ENCODE results near the gene EML4. TPM values are rescaled to one million over a fixed set of nuclear protein-coding genes. Genes with fewer than 3 reads are reported as not detected.

Gene EML4
- total and polyA plus RNA-seq, 9 of the 15 experiments (the other 6 are each of a cell fraction or from before 2014, with no cell fraction given) = 14.7 to 48.3 (median 36.5) TPM

GRCh38 chr2:42168459-42169099 lies 574 bp upstream of the EML4 start:
- Histone ChIP-seq H3K36me3 (ENCODE audit: control insufficient read depth, insufficient read depth, low read length) (no peaks in the 10 kb centered on the region; the same call in 2 of the 3 replicates), H3K79me2 (ENCODE audit: control insufficient read depth, insufficient read depth, low read length) (peaks cover 36% of the 10 kb centered on the region), H3K9ac (ENCODE audit: insufficient read depth in 1 of 2, low read depth in 2 of 2, low read length in 2 of 2) (peak overlapping the region; percentile 46 to 73; a peak in 2 of 4 replicates), H3K4me1 (replicated peaks in 1 of 2; ENCODE audit: control insufficient read depth in 2 of 2, insufficient read depth in 2 of 2, low read length in 2 of 2) (peaks cover 12 to 22% of the 10 kb centered on the region in 2 experiments; a peak in 4 of 5 replicates), H4K20me1 (replicated peaks; ENCODE audit: control insufficient read depth, insufficient read depth, low read length) (no peaks in the 10 kb centered on the region), H3K4me3 (no peak overlapping the region), H2AFZ (ENCODE audit: low read depth, low read length) (peak overlapping the region; percentile 97), H3K27me3 (ENCODE audit: control insufficient read depth in 2 of 2, insufficient read depth in 2 of 2, low read length in 2 of 2) (no peaks in the 10 kb centered on the region), H3K27ac (ENCODE audit: extremely low read depth, low read depth, low read length) (peak overlapping the region; percentile 70), H3K9me3 (replicated peaks; ENCODE audit: control insufficient read depth, insufficient read depth, low read depth, low read length) (peaks cover 5% of the 10 kb centered on the region; the same call in 1 of the 2 replicates), H3K4me2 (ENCODE audit: insufficient read depth, low read length) (peak overlapping the region; percentile 60), H3K9me1 (ENCODE audit: control insufficient read depth, insufficient read depth, low read length) (no peaks in the 10 kb centered on the region)
- DNase-seq (ENCODE audit: extremely low read depth in 1 of 4, low spot score in 3 of 4) = no peak
- ChIA-PET POLR2A (interaction anchor here (0.5 kb wide), 1 partner anchor 9 kb away, joined by 4 read pairs; no protein-coding TSS in a partner anchor), CTCF (ENCODE audit: low intra/inter-chr PET ratio) (no interaction called here)
- BruUV-seq (replicated peaks) = no TSS peak
- WGBS (ENCODE audit: insufficient coverage, low coverage, missing lambda C conversion rate) = 69% methylated on average over 16 of the region's 16 CpGs
- no peak for ATAC-seq
- FAIRE-seq = no peak
- in situ Hi-C loops (cut with MboI) (no loop called here), intact Hi-C loops (cut with micrococcal nuclease) (no loop called here)
- TF ChIP-seq, protein P1, sequence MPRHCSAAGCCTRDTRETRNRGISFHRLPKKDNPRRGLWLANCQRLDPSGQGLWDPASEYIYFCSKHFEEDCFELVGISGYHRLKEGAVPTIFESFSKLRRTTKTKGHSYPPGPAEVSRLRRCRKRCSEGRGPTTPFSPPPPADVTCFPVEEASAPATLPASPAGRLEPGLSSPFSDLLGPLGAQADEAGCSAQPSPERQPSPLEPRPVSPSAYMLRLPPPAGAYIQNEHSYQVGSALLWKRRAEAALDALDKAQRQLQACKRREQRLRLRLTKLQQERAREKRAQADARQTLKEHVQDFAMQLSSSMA (CRISPR knock-in tag; IDR thresholded peaks at IDR 0.05) = no peak
- TF ChIP-seq THAP12 (CRISPR knock-in tag; IDR thresholded peaks at IDR 0.05) = no peak
- no peak for TF ChIP-seq DPF2 (IDR thresholded peaks at IDR 0.05)
- TF ChIP-seq, protein P2, sequence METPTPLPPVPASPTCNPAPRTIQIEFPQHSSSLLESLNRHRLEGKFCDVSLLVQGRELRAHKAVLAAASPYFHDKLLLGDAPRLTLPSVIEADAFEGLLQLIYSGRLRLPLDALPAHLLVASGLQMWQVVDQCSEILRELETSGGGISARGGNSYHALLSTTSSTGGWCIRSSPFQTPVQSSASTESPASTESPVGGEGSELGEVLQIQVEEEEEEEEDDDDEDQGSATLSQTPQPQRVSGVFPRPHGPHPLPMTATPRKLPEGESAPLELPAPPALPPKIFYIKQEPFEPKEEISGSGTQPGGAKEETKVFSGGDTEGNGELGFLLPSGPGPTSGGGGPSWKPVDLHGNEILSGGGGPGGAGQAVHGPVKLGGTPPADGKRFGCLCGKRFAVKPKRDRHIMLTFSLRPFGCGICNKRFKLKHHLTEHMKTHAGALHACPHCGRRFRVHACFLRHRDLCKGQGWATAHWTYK (CRISPR knock-in tag; IDR thresholded peaks at IDR 0.05) = 0 out of 2 replicates have a peak, but pooled peaks have one; percentile 20
- TF ChIP-seq THRB (CRISPR knock-in tag; conservative IDR thresholded peaks at IDR 0.05) = no peak
- TF ChIP-seq ZNF583 (CRISPR knock-in tag; IDR thresholded peaks at IDR 0.05) = 0 out of 2 replicates have a peak, but pooled peaks have one; percentile 51
- TF ChIP-seq, protein P3, sequence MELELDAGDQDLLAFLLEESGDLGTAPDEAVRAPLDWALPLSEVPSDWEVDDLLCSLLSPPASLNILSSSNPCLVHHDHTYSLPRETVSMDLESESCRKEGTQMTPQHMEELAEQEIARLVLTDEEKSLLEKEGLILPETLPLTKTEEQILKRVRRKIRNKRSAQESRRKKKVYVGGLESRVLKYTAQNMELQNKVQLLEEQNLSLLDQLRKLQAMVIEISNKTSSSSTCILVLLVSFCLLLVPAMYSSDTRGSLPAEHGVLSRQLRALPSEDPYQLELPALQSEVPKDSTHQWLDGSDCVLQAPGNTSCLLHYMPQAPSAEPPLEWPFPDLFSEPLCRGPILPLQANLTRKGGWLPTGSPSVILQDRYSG (tag; conservative IDR thresholded peaks at IDR 0.05; ENCODE audit: low read depth) = 0 out of 2 replicates have a peak, but pooled peaks have one; percentile 61
- TF ChIP-seq ZNF592 (IDR thresholded peaks at IDR 0.05) = peak; percentile 81
- TF ChIP-seq ZNF12 (CRISPR knock-in tag; IDR thresholded peaks at IDR 0.05) = 0 out of 2 replicates have a peak, but pooled peaks have one; percentile 14
